NCI-H526 treated with DMSO at 0.1 percent for 48 hours (cell line): ENCODE results near the gene RBMS1.

Source experiments
- DNase-seq: peaks from one replicate; lab custom pipeline; 2025; lab: John Stamatoyannopoulos, UW

RBMS1 gene

DNA sequence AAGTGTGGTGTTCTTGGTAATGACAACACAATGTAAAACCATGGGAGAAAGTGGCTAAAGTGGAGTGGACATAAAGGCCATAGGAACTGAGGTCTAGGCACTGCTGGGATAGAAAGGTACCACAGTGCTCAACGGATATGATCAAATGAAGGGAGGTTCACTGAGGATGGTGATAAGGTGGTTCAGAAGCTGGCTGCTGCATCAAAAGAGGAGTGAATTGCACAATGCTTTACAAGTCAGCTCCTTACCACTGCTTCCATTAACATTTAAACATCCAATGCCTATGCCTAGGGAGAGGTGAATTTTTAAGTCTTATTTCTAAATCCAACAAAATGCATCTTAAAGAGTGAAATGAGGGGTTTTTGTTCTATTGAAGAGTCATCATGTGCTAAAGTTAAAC is 193.4 kb downstream of the RBMS1 start:
- DNase-seq, result no peak

DNA sequence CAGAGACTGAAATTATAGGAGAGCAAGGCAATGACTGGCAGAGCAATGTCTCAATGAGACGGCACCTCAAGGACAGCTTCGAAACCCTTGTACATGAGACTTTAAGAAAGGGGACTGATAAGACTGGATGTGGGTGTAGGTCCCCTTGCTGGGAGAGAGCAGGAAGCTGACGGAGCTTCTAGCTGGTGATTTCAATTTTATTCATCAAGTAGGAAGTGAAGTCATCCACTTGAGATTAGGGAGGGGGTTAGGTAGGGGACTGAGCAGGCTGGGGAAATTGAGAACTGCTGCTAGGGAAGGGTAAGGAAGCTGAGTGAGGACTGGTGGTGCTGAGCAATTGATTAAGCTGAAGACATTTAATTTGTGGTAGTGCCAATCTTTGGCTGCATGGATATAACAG is 194.1 kb downstream of the RBMS1 start:
- DNase-seq, result no peak

DNA sequence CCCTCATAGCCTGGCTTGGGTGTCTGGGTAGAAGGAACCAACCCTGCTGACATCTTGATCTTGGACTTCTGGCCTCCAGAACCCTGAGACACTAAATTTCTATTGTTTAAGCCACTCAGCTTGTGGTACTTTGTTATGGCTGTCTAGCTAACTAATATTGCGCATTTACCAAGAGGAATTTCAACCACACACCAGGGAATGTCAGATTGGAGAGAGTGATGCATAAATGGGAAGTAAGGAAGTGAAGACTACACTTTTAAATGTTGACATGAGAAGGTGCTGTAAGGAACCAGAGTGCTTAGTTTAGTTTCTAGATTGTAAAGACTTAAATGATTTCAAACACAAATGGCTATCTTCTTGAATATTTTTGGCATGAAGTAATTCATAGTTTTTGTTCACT is 194.6 kb downstream of the RBMS1 start:
- DNase-seq, result no peak

DNA sequence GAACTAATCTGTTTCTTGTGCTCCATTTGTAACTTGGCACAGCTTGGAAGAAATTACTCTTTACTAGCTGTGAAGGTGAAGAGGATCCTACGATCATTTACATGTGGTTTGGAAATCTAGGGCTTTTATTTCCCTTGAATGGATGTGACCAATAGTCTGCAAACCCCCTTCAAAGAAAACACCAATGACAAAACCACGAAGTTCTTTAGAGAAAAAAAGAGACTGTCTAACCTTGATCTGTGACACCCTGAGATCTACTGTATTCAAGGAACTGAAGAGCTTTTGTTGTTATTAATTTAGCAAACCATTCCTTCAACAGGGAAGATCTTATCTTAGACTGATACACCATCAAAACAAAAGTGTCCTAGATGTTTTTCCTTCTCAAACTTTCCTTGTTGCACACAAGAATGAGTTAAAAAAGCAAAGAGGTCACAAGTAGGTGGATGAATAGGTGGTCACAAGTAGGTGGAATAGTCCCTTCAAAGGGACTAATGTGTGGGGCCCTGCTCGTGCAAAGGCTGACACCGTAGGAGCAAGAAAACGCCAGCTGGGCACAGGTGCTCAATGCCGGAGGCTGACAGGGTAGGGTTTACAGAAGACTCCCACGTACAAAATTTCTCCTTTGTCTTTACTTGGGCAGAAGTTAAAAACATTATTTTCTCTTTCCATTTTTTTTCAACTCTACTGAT is 197.9 kb downstream of the RBMS1 start:
- DNase-seq, result no peak

DNA sequence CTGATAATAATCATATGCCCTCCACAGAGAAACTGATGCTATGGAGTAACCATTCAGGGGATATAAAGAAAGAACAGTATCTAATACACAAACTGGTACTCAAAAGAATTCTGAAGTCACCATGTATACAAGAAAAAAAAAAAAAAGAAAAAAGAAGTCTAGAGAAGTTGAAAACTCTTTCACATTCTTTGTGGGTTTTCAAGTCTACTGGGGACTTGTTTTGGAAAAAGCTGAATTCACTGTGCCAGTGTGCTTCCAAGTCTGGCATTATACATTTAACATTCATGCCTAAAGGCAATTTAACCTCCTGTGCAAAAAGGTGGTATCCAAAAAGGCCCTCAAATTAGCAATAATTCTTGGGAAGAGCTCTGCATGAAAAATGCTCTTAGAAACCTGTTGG is 198.7 kb downstream of the RBMS1 start:
- no peak for DNase-seq

DNA sequence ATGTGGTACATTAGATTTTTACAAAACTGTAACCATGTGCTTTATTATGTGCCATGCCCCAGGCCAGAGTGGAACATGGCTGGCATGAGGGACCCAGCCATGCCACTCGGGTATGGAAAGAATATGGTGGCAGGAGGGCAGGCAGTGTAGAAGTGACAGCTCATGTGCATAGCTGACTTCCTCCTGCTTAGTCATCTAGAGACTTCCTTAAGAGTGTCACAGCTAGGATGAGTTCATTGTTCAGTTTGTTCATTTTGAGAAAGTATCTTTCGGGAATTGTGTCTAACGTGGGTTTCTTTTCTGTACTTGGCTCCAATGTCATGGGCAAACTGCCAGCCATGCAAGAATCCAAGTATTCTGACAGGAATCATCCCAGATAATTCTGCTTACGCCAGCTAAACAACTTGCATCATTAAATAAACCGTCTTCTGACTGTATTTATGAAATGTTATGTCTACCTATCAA is 199.2 kb downstream of the RBMS1 start:
- DNase-seq, result no peak

DNA sequence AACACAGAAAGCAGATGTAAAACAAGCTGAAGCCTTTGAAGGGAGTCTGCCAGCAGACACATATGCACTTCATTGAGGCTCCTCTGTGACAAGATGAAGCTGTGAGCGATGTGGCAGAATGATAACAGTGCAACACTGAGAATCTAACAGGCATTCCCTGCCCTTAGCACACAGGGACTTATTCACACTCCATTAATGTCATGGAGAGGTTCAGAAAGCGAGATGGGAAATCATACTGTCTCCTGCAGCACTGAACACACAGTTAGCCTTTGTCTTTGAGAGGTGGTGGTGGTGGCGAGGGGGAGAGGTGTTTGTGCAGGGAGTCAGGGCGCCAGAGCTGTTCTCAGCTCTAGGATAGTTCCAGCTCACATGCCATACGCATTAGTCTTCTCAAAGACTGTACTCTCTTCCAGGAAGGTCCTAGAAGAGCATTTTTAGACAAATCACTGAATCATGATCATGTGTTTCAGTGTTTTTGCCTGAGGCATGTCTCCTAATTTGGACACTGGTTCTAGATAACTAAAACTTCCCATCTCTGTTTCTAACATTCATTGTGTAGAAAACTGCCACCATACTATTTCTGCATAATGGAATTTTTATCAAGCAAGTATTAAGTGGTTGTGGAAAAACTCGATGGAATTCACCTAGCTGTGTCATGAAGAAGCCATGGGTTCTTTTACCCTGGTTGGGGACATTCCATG is 200.1 kb downstream of the RBMS1 start:
- no peak for DNase-seq

DNA sequence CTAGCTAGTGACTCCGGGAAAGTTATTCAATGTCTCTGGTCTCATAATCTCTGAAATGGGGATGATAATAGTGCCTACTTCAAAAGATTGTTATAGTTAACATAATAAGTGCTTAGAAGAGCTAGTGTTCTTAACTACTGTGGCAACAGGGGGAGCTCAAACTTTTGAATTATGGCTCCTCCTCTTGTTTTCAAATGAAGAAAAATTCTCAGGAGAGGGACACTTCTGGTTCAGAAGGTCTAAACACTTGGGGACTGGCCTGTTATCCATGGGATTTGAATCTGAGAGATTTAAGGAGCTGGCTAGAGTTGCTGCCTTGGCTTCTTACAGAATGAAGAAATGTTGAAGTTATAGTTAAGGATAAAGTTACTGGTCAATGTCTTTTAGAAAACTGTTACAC is 201.4 kb downstream of the RBMS1 start:
- no peak for DNase-seq

DNA sequence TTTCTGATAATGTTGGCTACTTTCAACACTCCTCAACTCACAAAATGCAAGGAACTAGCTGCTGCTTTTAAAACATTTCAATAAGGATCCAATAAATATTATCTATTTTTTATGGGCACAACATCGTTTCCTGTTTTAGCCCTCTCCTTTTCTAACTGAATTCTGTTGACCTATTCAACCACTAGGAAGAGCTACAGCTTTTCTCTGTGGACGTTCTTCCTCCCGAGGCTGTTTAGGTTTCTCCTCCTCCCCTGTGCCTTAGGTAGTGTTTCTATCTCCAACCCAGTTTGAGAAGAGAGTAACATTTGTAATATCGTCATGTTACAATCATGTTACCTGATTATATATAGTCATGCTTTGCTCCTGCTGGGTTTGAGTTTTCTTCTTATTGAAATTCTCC is 202.2 kb downstream of the RBMS1 start:
- no peak for DNase-seq

DNA sequence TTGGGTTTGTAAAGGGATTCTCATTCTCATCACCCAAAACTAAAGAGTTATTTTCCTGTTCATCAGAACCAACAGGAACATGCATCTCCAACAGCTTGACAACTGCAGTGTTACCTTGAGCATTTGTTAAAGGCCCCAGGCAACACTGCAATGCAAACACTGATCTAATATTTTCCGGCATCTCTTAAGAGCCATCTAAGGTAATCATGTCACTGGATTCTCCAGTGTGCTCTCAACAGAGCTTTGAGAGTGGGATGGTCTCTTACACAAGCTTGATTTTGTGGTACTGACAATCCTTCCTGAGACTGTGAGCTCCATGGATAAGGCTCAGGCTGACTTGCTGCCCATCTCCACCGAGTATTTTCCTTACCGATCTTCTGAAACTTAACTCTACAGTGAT is 203.0 kb downstream of the RBMS1 start:
- no peak for DNase-seq

DNA sequence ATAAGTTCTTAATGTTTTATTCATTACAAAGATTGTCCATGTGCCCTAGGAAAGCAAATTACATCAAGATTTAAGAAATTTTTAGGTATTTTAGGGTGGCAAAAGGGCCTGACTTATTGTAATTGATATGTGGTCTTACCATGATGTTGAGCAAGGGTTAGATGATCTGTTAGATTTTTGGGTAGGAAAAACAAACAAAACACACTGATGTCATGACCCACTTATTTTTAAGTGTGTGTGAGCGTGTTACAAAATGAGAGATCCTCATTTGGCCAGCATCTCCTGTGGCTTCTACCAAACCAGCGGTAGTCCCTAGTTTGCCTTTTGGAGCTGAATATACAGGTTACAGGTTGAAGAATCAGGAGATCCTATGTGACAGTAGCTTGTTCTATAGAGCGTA is 203.8 kb downstream of the RBMS1 start:
- no peak for DNase-seq

DNA sequence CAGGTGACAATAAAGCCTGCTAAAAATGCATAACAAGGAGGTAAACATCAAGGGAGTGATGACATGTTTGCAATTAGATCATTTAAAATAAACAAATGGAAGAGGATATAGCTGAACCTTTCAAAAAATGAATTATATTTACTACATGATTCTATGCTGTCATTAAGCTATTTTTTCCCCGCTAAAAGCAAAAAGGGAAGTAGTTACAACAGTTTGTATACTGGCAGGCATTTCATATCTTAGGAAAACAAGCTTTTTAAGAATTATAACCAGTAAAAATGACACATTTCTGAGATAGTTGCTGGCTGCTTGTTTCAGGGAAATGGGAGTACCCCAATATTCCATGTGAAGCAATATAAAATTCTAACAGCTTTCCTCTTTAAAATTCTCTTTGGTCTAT is 204.5 kb downstream of the RBMS1 start:
- DNase-seq, result no peak

DNA sequence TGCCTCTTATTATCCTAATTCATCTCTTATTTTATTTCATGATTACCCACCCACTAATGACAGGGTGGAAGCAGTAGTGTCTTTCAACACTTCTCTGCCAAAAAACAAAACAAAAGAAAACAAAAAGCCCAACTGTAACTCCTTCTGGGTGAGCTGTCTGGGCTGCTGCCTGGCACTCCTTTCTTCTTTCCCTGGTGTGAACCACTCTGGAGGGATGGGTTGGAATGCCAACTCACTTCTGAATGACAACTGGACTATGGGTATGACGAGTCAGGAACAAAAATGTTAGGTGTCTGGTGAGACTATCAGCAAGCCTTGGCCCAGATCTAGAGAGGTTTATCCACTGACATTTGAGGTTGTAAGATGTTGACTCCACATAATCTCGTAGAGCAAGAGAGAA is 205.3 kb downstream of the RBMS1 start:
- no peak for DNase-seq

DNA sequence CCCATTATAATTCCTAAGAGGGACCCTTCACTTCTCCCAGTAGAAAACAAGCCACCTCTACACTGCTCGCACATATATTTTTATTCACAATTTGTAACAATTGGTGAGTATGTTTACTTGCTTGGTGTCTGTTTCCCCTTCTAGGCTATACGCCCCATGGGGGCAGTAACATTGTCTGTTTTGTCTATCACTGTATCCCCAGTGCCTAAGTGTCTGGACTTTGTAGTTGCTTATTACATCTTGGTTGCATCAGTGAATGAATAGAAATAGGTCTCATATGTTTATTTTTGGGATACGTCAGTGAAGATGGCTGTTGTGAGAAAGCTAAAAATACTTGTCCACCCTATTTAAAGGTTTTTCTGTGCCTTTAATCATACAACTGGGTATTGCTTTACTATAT is 206.1 kb downstream of the RBMS1 start:
- no peak for DNase-seq

DNA sequence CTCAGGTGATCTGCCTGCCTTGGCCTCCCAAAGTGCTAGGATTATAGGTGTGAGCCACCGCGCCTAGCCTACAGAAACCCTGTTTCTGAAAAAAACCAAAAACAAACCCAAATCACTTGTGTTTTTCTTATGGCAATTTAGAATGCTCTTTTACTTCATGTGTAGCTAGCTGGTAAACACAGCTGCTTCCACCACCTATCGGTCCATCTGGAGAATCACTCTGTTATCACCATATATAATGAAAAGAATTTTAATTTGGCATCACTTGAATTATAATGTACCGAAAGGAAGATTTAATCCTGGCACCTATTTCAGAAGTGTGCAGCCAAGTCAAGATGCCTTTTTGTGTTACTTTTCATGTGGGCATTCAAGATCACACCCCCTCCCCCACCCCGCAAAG is 207.1 kb downstream of the RBMS1 start:
- DNase-seq, result no peak

DNA sequence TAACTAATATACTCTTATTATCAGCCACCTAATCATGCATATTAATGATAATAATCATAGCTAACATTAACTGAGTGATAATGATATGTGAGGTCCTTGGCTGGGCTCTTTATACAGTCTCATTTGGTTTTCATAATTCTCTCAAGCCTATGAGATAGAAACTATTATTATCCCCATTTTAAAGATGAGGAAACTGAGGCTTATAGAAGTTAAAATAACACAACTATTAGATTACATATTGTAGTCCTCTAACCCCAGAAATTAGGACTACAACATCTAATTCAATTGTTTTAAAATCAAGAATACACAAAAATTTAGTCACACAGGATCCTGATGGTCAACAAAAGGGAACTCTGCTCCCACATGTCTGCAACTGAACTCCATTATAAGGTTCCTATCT is 209.9 kb downstream of the RBMS1 start:
- DNase-seq, result no peak

DNA sequence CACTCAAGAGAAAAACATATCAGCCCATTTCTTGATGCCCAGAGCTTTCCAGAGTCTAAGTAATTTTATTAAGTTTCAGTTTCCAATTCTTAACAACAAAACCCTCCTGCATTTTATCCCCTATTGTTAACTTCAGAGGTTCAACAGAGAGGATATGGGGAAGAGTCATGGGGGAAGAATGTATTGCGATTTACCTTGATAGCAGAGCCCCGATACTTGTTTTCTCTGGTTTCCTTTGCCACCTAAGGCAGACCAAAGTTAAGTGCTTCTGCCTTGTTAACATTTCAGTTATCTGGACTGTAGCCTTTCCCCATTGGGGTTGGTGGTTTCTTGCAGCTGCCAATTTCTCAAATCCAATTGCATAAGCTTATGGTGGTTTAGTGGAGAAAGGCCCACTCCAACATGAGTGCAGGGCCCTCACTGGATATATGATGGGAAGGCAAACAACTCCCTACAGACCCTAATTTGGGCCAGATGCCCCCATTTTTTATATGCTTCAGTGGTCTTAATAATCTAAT is 211.5 kb downstream of the RBMS1 start:
- no peak for DNase-seq

DNA sequence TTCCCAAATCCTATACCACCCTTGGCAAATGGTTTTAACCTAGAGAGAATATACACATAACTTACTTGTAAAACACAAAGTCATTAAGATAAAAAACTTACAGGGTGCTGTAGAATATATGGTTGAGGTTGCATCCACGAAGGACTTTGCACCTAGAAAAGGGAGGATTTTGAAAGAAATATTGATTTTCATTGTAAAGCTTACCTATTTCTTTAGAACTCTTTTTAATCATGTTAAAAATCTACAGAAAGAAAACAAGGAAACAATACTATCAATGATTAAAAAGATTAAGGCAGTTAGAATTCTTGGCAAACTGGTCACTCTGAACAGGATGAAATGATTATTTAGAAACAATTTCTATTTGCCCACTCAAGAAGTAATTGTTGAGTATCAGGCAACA is 212.4 kb downstream of the RBMS1 start:
- no peak for DNase-seq

DNA sequence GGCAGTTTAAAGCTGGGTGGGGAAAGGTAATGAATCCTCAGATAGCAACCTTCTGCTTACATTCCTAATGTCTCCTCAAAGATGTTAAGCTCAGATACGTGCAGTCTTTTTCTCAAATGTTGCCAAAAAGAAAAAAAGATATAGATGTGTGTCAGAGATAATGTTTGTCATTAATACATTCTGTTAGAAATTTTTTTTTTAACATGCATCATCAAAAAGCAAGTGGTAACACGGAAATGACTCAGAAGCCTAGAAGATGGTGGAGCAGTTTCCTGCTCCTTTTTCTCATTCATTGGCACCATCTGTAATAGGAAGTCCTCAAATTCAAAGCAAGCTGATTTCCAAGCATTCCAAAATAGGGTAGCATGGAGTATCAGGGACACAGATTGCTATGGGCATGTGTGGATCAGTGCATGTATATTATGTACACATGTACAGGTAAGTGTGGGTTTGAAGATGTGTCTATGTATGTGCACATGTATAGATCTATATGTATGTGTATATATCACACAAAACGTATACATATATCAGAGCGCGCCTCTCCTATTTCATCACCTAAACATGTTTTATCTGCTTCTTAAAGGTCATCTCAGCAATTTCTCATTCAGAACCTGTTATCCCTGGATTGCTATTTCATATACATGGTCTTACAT is 213.7 kb downstream of the RBMS1 start:
- no peak for DNase-seq

DNA sequence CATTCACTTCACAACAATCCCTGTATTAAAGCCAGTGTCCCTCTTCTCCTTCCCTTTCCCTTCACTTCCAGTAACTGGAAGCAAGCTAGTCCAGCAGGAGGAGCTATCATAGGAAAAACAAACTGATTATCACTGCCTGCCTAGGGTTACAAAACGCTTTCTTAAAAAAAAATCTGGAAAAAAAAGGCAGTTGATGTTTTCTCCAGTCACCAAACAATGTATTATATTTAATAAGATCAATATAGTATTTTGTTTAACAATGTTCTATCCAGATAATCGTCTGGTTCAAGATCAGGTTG is 214.8 kb downstream of the RBMS1 start:
- DNase-seq, result no peak

DNA sequence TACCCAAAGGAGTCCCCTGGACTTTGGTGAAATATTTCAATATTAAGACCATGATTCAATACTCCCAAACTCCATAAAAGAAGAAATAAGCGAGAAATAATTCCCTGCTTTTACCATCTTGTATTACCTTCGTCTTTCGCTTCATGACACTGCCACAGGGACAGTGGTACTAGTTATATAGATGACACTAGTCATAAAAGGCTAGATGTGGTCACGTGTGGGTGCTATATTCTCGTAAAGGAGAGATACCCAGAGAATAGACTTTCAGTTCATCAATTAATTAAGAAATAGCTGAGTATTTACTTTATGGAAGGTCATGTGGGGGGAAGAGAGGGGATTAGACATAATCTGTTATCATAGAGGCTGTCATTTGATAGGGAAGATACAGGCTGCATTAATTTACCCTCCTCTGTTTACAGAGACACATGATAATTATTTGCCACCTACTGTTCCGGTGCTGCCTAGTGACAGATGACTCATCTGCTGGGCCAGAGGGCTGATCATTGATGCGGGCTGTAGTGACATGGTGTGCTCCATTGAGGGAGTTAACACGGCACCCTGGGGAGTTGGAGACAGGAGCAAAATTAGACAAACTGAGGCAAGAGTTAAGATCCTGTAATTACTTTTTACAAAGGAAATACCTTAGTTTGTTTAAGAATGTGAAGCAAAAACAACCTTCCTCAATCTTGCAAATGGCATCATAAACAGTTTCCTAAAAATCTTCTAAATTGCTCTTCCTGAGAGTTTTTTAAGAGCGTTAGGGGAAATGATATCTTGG is 215.3 kb downstream of the RBMS1 start:
- no peak for DNase-seq

DNA sequence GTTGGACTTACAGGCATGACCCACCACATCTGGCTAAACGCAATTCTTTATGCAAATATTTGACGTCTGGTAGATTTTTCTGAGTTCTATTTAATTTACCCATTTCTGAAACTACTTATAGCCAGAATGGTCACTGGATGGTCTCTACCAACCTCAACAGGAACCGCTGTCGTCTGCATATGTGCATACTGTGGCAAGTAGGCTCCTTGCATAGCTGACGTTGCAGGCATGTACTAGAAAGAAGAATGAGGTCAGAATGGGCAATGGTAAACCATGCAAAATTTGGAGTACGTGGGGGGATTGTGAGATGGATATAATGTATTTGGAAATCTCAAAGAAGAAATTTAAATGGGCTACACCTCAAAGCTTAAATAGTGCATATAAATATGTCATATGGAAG is 216.5 kb downstream of the RBMS1 start:
- no peak for DNase-seq

DNA sequence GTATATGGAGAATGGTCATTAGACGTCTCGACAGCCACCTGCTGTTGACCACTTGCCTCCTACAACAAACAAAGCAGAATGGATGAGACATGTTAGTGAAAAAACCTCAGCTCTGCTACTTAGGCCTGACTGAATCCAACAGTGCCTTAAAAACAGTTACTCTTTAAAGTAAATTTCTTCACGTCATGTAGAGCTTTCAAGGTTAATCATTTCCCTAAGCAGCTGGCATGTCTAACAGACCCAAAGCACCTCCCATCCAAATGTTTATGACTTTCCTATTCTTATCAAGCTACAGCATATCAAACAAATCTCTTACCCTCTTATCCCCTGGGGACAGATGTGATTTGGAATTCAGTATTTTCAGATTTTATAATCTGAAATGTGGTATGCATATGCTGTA is 218.0 kb downstream of the RBMS1 start:
- DNase-seq, result no peak
